ENCODE data around the gene HSPG2.

DNA sequence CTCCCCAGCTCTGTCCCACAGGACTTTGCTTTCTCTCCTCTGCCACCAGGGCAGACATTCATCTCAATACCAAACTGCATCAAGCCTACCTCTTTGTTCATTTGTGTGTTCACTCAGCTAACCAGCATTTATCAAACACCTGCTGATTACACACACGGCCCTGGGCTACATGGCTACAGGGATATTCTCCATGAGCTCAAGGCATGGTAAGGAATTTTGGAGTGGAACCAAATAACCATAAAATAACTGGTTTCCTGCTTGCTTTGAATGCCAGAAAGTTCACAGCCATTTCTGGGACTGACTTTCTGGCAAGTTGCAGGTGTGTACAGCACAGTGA lies 70.4 kb downstream of the HSPG2 start:
- no peak for TF ChIP-seq POLR2A (IDR thresholded peaks at IDR 0.05; ENCODE audit: low read length)
- no peak for TF ChIP-seq GATA1 (IDR thresholded peaks at IDR 0.05; ENCODE audit: low read depth, low read length)
